HG02852 (cell line): ENCODE data around the gene KRTAP4-8.
"Not testable (repeated sequence)": the region's sequence is repeated elsewhere in the genome, so short reads cannot be mapped to it uniquely, and the experiment has no call there.

Experiments
- ATAC-seq: cut with Tn5 transposase; IDR thresholded peaks from one replicate; pipeline ENCODE4 v1.9.1; 2021; ENCODE audit warnings: mild to moderate bottlenecking, moderate library complexity; ENCODE audit not compliant: unreplicated experiment

KRTAP4-8 gene

DNA sequence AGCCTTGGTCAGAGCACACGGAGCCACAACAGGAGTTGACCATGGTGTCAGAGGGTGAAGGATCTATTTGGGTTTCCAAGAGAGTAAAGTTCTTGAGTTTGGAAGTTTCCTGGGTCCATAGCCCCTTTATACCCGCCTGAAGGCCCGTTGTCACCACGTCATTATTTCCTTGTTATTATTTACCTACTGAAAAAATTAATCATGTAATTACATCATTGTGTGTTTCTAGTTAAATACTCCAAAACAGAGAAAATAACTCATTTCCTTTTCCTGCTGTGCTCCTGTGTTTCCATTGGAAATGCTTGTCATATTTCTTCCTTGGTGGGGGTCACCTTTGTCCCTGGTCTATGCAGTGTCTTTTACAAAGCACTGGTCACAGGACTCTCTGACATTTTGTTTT is at the start of gene KRTAP4-8:
KRTAP4-8 (minus strand) TSS at position 101 of the 400 bp plus-strand sequence; CDS start at position 43, 58 bp downstream.
- no peak for ATAC-seq

DNA sequence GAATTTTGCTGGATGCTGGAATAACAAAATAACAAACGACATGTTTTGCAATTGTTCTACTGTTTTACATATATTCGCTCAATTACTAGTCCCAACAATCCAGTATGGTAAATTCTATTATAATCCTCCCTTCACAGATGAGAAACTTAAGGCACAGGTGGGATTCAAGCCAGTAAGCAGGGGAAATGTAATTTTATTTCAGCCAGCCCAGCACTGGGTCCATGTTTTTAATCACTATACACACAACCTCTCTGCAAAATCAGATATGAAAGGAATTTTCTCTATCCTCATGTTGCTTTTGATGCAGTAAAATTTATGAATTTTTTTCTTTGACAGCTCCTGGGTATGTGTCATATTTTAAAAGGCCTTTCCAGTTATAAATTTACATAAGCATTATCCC is 47.3 kb upstream of the KRTAP4-8 start:
- ATAC-seq = no peak

DNA sequence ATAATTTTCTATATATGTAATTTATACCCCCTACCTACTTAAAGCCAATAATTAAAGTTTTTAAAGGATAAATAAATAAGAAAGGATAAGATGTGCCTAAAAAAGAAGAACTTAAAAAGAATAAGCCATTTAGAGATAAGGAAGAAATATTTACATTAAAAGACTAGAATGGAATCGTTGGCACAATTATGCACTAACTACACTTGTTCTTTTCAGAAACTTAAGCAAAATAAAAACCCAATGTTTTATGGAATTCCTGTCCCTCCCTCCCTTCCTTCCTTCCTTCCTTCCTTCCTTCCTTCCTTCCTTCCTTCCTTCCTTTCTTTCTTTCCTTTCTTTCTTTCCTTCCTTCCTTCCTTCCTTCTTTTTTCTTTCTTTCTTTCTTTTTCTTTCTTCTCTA is 46.9 kb upstream of the KRTAP4-8 start:
- ATAC-seq = no peak

DNA sequence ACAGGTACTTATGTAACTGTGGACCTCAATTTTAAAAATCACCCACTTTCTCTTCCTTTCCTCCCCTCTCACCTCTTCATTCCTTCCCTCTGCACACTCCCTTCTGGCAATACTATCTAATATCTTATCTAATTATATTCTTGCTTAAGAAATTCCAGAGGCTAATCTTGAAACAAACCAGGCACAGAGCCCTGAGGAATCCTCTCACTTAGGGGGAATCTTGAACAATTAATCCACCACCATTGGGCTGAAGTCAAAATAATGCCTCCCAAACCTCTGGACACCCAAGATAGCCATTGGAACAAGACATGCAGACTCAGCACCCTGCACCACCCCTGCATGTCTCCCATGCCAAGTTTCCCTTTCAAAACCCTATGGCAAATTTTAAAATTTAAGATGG is 43.4 kb upstream of the KRTAP4-8 start:
- no peak for ATAC-seq

DNA sequence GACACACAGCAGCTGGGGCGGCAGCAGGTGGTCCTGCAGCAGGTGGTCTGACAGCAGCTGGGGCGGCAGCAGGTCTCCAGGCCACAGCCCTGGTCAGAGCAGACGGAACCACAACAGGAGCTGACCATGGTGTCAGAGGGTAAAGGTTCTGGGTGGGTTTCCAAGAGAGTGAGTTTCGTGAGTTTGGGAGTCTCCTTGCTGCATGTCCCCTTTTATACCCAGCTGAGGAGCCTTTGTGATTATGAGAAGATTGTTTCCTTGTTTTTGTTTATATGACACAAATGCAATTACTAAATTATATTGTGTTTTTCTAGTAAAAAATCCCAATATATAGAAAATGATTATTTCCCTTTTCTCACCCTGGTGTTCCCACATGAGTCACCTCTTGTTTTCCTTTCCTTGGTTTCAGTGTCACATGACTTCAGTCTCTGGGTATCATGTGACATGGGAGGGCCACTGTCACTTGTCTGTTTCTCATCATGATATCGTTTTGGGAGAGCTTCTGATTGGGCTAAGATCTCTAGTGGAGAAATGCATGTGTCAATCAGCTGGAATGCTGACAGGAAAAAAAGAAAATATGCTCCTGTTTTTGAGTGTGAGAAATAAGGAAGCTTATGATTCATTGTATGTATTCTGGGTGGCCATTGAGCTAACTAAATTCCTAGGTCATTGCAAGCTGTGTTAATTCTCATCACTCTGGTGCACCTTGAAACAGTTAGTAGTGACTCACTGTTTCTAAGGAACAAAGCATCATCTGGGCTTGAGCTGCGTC is 42.6 kb upstream of the KRTAP4-8 start, which contains the start of gene KRTAP4-6:
KRTAP4-6 (minus strand) TSS at position 185 of the 772 bp plus-strand sequence; CDS start at position 128, 57 bp downstream.
- ATAC-seq = no peak

DNA sequence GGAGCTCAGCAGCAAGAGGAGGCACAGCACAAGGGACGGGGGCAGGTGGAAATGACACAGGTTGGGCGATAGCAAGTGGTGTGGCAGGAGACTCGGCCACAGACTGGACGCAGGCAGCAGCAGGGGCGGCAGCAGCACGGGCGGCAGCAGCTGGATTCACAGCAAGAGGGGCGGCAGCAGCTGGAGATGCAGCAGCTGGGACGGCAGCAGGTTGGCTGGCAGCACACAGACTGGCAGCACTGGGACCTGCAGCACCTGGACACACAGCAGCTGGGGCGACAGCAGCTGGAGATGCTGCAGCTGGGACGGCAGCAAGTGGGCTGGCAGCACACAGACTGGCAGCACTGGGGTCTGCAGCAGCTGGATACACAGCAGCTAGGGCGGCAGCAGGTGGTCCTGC is 41.9 kb upstream of the KRTAP4-8 start:
- ATAC-seq = not testable (repeated sequence)

DNA sequence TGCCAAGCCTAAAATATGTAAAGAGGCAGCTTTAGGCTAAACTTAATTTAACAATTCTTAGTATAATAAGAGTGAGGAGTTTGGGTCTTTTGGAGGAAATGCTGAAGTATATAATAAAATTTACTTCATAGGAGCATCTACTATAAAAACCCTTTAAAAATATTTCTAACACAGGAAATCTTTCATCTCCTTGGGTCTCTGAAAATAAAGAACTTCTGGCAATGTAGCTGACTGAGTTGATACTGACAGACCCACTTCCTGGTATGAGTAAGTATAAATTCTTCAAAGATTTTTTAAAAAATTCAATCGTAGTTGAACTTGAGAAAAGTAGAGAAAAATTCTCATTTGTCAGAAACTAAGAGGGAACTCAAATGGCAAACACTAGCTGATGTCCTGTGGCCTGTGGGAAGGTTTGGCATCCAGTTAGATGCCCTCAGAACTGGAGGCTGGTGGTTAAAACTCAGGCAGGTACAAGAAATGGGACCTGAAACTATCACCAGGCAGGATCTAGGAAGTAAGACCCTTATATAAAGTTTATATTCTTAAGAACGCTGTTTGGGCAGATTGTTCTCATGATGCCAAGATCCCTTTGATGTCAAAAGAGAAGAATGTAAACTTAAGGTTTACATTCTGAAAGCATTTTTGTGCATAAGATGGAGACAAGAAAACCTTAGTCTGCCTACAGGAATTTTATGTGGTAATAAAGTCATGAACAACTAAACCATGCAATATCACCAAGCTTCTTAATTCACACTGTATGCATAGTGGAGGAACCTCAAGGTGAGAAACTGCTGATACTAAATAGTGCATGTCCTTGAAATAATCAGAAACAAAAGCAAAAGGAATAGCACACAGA is 36.2 kb upstream of the KRTAP4-8 start:
- ATAC-seq = no peak

DNA sequence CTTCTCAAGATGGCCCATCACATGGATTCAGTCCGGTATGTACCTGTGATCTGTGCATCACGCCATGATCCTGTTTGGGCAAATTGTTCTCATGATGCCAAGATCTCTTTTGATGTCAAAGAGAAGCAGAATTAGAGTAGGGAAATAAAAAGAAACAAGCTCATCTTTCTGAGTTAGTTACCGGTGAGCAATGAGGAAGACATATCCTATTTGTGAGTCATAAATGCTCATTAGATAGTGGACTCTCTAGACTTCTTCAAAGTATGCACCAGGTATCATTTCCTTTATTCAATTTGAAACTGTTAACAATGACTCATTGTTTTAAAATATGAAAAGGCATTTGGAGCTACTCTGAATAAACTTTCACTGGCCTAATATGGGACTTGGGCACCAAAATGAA is 34.0 kb upstream of the KRTAP4-8 start:
- ATAC-seq = no peak

DNA sequence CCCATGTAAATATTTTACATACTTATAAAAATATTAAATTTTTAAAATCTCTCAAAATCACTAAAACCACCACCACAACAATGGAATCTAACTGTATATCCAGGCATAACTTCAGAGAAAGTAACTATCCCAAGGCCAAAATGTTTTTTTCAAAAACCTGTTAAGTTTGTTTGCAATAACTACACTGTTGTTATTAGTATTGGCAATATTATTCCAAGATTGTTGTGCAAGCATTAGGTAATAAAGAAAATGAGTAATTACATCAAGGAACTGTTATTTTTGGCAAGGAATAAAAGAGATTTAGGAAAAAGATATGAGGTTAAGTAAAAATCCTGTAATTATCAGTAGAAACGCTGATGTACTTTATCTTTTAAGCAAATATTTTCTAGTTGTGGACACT is 29.4 kb upstream of the KRTAP4-8 start:
- no peak for ATAC-seq

DNA sequence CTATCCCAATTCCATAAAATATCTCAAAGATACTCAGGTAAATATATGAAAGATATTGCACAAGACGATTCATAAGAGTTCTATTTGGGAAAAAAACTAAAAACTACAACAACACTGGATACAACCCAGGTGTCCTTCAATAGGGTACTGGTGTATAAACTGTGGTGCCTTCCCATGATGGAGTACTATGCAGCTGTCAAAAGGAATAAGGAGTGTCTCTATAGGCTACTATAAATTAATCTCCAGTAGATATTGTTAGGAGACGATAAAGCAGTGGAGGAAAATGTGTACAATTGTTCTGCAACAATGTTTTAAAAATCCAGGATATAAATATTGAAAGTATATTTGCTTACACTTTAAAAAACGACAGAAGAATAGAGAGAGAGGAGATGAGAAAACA is 28.5 kb upstream of the KRTAP4-8 start:
- no peak for ATAC-seq

DNA sequence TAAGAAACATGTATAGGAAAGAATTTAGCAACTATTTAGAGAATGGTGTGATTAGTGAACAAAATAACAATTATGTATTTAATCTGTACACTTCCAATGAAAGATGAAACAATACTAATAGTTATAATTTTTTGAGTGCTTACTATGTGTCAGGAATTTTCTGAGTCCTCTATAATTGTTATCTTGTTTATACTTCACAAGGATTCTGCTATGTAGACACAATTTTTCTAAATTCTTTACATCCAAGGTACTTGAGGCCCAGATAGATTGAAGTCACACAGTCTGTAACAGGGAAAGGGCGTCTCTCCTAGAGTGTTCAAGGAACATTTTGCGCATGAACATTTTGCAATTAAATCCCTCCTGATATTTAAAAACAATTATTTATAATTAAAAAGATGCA is 27.1 kb upstream of the KRTAP4-8 start:
- no peak for ATAC-seq

DNA sequence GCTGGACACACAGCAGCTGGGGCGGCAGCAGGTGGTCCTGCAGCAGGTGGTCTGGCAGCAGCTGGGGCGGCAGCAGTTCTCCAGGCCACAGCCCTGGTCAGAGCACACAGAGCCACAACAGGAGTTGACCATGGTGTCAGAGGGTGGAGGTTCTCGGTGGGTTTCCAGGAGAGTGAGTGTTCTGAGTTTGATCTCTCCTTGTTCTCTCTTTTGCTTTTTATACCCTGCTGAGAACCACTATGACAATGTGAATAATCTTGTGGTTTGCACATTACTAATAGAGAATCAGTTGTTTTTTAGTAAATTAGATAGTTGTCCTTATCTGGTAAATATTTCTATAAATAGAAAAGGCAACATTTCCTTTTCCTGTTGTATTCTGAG is 26.0 kb upstream of the KRTAP4-8 start, which contains the start of gene KRTAP4-12:
KRTAP4-12 (minus strand) TSS at position 192 of the 381 bp plus-strand sequence; CDS start at position 132, 60 bp downstream.
- ATAC-seq = not testable (repeated sequence)

DNA sequence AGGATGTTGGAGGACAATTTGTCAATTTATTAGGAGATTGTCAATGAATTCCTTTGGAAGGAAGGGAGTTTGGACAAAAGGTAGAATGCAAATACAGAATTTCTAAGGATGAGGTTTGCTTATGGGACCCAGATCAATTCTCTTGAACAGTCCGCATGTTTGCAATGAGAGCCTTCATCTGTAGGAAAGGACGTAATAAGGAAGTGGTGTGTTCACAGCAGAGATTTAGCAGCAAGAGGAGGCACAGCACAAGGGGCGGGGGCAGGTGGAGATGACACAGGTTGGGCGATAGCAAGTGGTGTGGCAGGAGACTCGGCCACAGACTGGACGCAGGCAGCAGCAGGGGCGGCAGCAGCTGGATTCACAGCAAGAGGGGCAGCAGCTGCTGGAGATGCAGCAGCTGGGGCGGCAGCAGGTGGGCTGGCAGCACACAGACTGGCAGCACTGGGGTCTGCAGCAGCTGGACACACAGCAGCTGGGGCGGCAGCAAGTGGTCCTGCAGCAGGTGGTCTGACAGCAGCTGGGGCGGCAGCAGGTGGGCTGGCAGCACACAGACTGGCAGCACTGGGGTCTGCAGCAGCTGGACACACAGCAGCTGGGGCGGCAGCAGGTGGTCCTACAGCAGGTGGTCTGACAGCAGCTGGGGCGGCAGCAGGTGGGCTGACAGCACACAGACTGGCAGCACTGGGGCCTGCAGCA is 25.5 kb upstream of the KRTAP4-8 start:
- ATAC-seq = not testable (repeated sequence)

DNA sequence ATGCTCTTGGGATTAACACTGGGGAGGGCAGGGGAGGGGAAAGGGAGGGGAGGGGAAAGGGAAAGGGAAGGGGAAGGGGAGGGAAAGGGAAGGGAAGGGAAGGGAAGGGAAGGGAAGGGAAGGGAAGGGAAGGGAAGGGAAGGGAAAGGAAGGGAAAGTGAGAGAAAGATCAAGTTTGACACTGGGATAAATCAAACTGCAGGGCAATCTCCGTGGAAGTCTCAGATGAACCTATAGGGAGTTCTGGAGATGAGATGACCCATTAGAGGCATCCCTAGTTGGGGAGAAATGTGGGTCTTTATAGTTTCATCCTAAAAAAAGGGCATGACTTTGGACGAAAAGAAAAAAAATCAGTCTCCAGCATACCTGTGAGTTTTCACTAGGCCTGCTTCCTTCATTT is 23.8 kb upstream of the KRTAP4-8 start:
- no peak for ATAC-seq

DNA sequence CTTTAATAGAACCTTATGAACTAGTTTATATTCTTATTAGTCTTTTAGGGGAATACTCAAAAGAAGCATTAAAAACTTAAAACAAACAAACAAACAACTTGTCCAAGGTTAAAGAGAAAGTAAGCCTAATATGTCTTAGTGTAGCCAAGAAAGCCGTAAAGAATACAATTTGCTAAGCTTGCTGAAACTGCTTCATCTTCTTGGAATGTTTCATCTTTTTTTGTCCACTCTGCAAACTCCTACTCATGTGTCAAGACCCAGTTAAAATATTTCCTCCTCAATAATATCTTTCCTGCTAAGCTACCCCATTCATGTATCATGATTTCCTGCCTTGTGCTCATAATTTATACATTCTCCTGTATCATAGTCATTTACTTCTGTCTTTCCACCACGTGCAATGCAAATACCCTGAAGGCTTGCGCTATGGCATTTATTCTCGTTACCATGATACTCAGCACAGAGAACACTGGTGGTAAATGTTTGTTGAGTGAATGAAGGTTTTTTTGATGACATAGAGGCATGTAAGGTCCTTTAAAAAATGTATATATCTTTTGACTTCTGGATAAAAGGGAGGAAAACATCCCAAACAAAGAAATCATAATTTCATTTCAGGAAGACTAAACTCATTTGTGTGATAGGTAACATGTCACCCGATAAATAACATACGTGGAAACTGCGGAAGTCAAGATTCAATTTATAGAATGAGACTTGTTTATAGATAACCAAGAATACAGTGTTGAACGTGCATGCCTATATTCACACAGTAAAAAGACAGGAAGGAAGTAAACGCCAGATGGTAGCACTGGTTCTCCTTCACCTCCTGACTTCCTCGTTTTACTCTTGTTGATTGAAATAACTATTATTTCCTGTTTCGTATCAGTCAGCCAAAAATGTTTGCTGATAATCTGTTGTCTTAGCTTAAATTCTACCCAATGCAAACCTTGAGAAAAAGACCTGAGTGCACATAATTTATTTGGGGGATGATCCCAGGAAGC is 22.1 kb upstream of the KRTAP4-8 start:
- not testable (repeated sequence) for ATAC-seq

DNA sequence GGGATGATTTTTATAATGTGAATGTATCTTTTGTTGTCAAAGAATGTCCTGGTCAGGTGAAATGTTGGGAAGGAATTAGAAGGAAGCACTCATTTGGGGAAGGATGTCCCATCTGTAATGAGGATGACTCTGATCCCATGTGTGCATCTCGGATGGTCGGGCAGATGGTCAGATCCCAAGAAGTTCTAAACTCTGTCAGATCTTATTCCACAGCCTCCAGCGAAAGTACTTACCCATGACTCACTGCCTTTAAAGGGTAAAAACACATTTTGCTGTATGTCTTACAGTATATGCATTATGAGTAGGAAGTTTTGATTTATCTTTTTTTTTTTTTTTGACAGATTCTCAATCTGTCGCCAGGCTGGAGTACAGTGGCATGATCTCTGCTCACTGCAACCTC is 20.8 kb upstream of the KRTAP4-8 start:
- no peak for ATAC-seq

DNA sequence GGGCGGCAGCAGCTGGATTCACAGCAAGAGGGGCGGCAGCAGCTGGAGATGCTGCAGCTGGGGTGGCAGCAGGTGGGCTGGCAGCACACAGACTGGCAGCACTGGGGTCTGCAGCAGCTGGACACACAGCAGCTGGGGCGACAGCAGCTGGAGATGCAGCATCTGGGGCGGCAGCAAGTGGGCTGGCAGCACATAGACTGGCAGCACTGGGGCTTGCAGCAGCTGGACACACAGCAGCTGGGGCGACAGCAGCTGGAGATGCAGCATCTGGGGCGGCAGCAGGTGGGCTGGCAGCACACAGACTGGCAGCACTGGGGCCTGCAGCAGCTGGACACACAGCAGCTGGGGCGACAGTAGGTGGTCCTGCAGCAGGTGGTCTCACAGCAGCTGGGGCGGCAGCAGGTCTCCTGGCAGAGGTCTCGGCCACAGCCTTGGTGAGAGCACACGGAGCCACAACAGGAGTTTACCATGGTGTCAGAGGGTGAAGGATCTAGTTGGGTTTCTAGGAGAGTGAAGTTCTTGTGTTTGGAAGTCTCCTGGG is 20.0 kb upstream of the KRTAP4-8 start, which contains the start of gene KRTAP4-11:
KRTAP4-11 (minus strand) TSS at position 528 of the 541 bp plus-strand sequence; CDS start at position 470, 58 bp downstream.
- ATAC-seq = not testable (repeated sequence)

DNA sequence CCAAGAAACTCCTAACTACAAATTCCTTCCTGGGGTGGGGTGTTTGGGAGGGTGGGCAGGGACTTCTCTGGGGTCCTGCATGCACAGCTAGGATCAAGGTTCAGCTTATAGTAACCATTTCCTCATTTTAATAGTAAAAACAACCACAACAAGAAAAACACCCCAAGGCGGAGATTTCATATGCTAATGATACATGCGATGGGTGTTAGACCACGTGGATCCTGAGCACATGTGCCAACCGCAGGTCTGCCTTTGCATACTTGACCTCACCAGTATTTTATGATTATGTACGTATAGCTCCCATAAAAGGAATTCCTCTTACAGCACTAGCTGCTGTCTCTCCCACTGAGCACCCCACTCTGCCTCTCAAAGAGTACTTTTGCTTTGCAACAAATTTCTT is 18.4 kb upstream of the KRTAP4-8 start:
- ATAC-seq = no peak

DNA sequence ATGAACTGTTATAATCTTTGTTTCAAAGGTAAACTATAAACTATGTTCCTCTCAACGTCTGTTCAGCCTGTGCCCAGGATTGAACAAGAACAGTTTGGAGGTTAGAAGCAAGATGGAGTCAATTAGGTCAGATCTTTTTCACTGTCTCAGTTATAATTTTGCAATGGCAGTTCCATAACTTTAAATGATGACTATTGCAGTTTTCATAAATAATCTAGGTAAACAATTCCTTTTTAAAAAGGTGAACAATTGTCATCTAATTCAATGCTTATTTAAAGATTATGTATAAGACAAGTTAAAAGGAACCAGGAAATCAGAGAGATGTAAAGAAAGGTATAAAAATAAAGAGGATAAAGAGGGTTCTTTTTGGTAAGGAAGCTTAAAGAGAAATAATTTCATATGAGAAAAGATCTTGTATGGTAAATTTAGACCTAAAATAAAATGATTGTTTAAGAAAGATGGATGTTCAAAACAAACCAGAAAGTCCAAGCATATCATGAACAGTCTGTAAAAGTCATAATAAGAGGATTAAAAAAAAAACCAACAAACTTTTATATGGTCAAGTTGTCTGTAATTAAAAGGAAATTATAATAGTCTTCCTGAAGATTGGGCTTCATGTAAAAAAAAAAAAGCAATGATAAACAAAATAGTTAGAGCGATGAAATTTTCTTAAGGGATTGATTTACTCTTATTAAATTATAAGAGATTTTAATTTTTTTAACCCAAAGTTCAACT is 13.4 kb upstream of the KRTAP4-8 start:
- no peak for ATAC-seq
